Activated naive CD8-positive, alpha-beta T cell treated with anti-CD3 and anti-CD28 coated beads, Interleukin-2, amount 50 U/mL, for 24 hours (primary cell): Measurements from ENCODE around the gene DHRS3.

Source experiments
- ATAC-seq: fragments of 150-1000 bp; cut with Tn5 transposase; one replicate; pipeline ENCODE4 v1.10.0; 2021
- DNase-seq: peaks from one replicate; pipeline ENCODE4 v3.0.0; 2021
- H3K27ac Mint-ChIP-seq: one replicate; pipeline ENCODE4 v1.8.0; 2021; ENCODE audit warnings: mild to moderate bottlenecking, mixed read lengths
- H3K27me3 Mint-ChIP-seq: one replicate; pipeline ENCODE4 v1.8.0; 2021; ENCODE audit warnings: mixed read lengths
- H3K36me3 Mint-ChIP-seq: one replicate; pipeline ENCODE4 v1.8.0; 2021; ENCODE audit warnings: low read depth, mixed read lengths
- H3K4me1 Mint-ChIP-seq: one replicate; pipeline ENCODE4 v1.8.0; 2021; ENCODE audit warnings: mixed read lengths
- H3K4me3 Mint-ChIP-seq: one replicate; pipeline ENCODE4 v1.8.0; 2021; ENCODE audit warnings: mild to moderate bottlenecking, moderate library complexity, mixed read lengths
- H3K9me3 Mint-ChIP-seq: one replicate; pipeline ENCODE4 v1.8.0; 2021; ENCODE audit warnings: mixed read lengths

Gene DHRS3

DNA sequence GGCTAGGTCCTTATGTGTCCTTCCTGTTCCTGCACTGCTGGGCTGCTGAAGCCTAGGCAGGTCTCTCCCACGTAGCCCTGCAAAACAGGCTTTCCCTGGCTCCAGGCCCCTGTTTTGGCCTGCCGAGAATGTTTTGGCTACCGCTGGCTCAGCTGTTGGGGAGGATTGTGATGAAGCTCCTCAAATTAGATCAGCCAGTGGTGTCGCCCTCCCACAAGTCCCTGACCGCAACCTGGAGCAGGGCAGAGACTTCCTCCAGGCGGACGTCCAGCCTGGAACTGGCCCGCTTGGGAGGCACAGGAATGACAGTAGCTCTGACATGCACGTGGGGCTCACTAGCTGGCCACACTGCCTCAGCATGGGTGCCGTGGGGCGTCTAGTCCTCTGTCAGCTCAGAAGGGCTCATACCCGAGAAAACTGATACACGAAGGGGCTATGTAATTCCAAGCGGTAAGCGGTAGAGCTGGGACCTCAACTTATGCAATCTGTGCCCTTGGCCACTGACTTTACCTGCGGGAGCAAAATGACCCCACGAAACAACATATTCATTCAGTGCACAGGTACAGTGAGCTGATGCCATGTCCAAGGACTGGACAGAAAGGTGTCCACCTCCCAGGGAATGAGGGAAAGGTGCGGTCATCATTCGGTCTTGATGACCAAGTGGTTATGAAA lies 26.6 kb downstream of the DHRS3 start:
- no peak for DNase-seq
- no peak overlapping the region for H3K27ac Mint-ChIP-seq
- ATAC-seq, result no peak
- H3K36me3 Mint-ChIP-seq, result peaks cover 37% of the 10 kb centered on the region
- peaks cover 43% of the 10 kb centered on the region for H3K4me1 Mint-ChIP-seq
- H3K4me3 Mint-ChIP-seq, result no peak overlapping the region
- H3K27me3 Mint-ChIP-seq, result no peaks in the 10 kb centered on the region
- no peaks in the 10 kb centered on the region for H3K9me3 Mint-ChIP-seq

DNA sequence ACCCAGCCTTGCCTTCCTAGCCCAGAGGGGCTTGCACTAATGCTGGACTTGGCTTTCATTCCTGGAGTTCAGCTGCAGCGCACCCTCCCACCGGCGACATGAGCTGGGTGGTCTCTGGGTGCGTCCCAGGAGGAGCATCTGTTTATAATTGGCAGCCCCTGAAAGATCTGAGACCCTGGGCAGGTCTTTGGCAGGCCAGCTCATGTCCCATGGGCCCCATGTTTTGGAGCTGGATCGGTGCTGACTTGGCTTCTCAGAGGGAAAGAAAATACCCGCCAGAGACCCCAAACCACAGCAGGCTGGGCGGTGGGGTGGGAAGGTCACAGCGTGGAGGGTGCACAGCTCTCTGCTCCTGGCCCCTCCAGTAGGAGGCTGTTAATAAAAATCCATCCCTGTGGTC lies 29.3 kb downstream of the DHRS3 start:
- Mint-ChIP-seq H3K36me3 (peaks cover 35% of the 10 kb centered on the region), H3K9me3 (no peaks in the 10 kb centered on the region), H3K27ac (no peak overlapping the region), H3K4me1 (peaks cover 26% of the 10 kb centered on the region), H3K27me3 (no peaks in the 10 kb centered on the region), H3K4me3 (no peak overlapping the region)
- DNase-seq (no peak), ATAC-seq (no peak)

DNA sequence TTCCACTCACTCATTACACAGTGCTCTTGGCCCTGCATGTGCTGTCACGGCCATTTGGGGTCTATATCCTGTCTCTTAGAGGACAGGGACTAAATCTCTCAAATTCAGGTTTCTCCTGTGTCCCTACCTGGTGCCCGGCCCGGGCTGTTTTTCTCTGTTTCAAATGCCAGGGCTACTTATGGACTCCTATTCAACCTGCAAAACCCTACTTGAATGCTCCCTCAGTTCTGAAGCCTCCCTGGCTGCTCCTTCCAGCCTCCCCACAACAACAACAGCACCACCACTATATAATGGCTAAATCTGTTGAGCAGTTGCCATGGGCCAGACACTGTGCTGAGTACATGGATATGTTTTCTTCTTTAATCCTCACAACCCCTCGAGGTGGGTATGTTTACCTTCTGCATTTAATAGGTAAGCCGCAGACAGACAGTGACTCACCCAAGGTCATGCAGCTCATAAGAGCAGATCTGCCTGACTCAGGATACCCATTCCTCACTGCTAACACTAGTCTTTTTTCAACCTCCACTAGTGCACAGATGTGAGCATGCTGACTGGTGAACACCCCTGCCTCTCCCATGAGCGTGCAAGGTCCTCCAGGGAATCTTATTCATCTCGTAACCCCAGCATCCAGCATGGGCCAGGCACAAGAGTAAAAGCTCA lies 29.9 kb downstream of the DHRS3 start:
- Mint-ChIP-seq H3K36me3 (peaks cover 35% of the 10 kb centered on the region), H3K27ac (no peak overlapping the region), H3K27me3 (no peaks in the 10 kb centered on the region), H3K9me3 (no peaks in the 10 kb centered on the region), H3K4me1 (peaks cover 22% of the 10 kb centered on the region), H3K4me3 (no peak overlapping the region)
- ATAC-seq, result peak; percentile 62
- DNase-seq, result no peak

DNA sequence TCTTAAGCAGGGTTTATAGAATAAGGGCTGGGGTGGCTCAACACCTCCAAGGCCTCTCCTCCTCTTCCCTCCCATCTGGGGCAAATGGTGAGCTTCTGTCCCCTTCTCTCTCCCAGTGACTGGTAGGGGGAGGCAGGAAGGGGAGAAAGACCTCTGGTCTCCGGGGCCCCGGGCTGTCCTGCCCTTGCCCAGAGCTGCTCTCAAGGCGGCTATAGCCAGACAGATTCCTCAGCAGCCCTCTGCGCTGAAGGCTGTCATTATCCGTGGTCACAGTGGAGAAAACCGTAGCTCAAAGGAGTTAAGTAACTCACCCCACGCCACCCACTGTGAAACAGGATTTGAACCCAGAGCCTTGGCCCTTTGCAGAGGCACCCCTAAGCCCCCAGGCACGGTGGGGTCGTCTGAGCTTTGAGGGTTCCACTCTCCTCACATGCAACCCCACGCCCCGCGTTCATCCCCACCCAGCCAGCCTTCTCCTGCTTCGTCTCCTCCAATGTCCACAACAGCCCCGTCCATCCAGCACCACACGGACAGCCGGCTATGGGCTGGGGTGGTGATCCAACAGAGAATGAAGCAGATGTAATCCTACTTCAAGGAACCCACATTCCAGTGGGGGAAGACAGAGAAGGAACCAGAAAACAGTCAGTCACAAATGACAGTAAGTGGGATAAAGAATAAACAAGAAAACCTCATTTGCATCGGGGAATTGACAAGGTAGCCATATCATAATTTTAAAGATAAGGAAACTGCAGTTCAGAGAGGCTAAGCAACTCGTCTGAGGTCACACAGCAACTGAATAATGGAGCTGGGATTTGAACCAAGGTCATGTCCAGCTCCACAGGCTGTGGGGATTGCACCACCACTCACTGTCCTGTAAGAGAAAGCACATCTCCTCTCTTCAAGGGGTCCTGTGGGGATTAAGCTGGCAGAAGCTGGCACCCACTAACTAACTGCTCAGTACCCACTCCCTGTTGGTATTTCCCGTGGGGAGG lies 31.8 kb downstream of the DHRS3 start:
- H3K36me3 Mint-ChIP-seq, result peaks cover 27% of the 10 kb centered on the region
- H3K27me3 Mint-ChIP-seq, result no peaks in the 10 kb centered on the region
- H3K27ac Mint-ChIP-seq, result no peak overlapping the region
- ATAC-seq (no peak), DNase-seq (no peak)
- H3K9me3 Mint-ChIP-seq, result no peaks in the 10 kb centered on the region
- peaks cover 14% of the 10 kb centered on the region for H3K4me1 Mint-ChIP-seq
- H3K4me3 Mint-ChIP-seq, result no peak overlapping the region

DNA sequence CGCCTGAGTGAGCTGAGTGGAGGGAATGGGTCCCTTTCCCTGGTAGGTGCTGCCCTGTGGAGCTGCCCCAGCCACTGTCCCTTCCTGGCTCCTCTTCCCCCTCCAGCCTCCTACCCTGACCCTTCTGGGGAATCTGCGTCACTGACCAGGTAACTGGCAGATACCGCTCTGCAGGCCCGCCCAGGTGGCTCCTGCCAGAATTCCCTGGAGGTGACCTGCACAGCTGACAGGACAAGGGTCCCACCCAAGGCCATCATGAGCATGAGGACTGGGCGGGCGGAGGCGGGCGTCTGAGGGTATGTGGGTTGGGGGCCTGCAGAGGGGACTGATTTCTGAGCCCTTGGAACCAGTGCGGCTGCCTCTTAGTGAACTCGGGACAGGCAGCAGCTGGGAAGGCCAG lies 32.5 kb downstream of the DHRS3 start:
- Mint-ChIP-seq H3K27ac (no peak overlapping the region), H3K4me1 (peaks cover 14% of the 10 kb centered on the region), H3K9me3 (no peaks in the 10 kb centered on the region), H3K36me3 (peaks cover 24% of the 10 kb centered on the region), H3K4me3 (no peak overlapping the region), H3K27me3 (no peaks in the 10 kb centered on the region)
- ATAC-seq (no peak), DNase-seq (no peak)

DNA sequence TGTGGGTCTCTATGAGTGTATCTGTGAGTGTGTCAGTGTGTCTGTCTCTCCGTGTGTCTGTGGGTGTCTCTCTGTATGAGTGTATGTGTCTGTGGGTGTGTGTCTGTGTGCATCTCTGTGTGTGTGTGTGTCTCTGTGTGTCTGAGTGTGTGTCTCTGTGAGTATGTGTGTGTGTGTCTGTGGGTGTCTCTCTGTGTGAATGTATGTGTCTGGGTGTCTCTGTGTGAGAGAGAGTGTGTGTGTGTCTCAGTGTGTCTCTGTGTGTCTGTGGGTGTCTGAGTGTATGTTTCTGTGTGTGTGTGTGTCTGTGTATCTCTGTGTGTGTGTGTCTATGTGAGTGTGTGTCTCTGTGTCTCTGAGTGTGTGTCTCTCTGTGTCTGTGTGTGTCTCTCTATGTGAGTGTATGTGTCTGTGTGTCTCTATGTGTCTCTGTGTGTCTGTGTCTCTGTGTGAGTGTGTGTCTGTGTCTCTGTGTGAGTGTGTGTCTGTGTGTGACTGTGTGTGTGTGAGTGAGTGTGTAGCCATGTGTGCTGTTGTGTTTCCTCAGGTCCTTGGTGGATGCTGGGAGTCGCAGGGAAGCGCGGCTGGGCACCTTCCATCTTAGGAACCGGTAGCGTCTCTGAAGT lies 33.0 kb downstream of the DHRS3 start:
- peaks cover 14% of the 10 kb centered on the region for H3K4me1 Mint-ChIP-seq
- H3K27ac Mint-ChIP-seq, result no peak overlapping the region
- no peaks in the 10 kb centered on the region for H3K27me3 Mint-ChIP-seq
- DNase-seq, result no peak
- H3K36me3 Mint-ChIP-seq, result peaks cover 26% of the 10 kb centered on the region
- no peaks in the 10 kb centered on the region for H3K9me3 Mint-ChIP-seq
- H3K4me3 Mint-ChIP-seq, result no peak overlapping the region
- no peak for ATAC-seq

DNA sequence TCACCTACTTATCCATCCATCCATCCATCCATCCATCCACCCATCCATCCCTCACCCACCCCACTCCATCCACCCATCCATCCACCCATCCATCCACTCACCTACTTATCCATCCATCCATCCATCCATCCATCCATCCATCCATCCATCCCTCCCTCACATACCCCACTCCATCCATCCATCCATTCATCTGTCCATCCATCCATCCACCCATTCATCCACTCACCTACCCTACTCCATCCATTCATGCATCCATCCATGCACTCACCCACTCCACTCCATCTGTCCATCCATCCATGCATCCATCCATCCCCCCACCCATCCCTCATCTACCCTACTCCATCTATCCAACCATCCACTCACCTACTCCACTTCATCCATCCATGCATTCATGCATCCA lies 34.5 kb downstream of the DHRS3 start:
- DNase-seq, result no peak
- ATAC-seq, result no peak
- Mint-ChIP-seq H3K27ac (no peak overlapping the region), H3K4me1 (peaks cover 9% of the 10 kb centered on the region), H3K4me3 (no peak overlapping the region), H3K9me3 (no peaks in the 10 kb centered on the region), H3K27me3 (no peaks in the 10 kb centered on the region), H3K36me3 (peaks cover 25% of the 10 kb centered on the region)

DNA sequence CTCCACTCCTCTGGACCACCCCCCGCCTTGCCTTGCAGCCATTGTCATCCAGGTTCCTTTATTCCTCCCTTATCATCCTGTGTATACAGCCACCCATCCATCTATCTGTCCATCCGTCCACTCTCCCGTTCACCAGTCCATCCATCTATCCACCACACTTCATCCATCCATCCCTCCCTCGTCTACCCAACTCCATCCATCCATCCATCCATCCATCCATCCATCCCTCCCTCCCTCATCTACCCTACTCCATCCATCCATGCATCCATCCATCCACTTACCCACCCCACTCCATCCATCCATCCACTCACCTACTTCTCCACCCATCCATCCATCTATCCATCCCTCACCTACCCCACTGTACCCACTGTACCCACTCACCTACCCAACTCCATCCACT lies 35.4 kb downstream of the DHRS3 start:
- DNase-seq (no peak), ATAC-seq (no peak)
- no peak overlapping the region for H3K4me3 Mint-ChIP-seq
- H3K9me3 Mint-ChIP-seq, result no peaks in the 10 kb centered on the region
- H3K27ac Mint-ChIP-seq, result no peak overlapping the region
- no peaks in the 10 kb centered on the region for H3K27me3 Mint-ChIP-seq
- H3K36me3 Mint-ChIP-seq, result peaks cover 25% of the 10 kb centered on the region
- peaks cover under 1% of the 10 kb centered on the region for H3K4me1 Mint-ChIP-seq

DNA sequence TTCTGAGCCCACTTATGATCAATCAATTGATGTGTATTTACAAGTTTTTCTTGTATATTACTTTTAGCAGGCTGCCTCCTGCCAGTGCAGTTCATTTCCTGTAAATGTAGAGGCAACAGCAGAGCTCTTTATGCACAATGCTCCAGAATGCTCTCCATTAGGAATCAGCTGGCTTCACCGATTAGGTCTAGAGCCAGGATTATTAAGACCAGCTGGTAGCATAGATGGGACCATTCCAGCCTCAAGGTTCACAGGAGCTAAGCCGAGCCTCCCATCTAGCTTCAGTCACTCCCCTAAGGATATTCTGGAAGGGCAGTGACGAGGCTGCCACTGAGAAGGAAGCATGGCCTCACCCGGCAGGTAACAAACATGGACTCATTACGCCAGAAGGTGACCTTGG lies 36.8 kb downstream of the DHRS3 start:
- Mint-ChIP-seq H3K9me3 (no peaks in the 10 kb centered on the region), H3K27ac (no peak overlapping the region), H3K27me3 (no peaks in the 10 kb centered on the region), H3K4me3 (no peak overlapping the region), H3K36me3 (peaks cover 32% of the 10 kb centered on the region), H3K4me1 (no peaks in the 10 kb centered on the region)
- ATAC-seq (no peak), DNase-seq (no peak)

DNA sequence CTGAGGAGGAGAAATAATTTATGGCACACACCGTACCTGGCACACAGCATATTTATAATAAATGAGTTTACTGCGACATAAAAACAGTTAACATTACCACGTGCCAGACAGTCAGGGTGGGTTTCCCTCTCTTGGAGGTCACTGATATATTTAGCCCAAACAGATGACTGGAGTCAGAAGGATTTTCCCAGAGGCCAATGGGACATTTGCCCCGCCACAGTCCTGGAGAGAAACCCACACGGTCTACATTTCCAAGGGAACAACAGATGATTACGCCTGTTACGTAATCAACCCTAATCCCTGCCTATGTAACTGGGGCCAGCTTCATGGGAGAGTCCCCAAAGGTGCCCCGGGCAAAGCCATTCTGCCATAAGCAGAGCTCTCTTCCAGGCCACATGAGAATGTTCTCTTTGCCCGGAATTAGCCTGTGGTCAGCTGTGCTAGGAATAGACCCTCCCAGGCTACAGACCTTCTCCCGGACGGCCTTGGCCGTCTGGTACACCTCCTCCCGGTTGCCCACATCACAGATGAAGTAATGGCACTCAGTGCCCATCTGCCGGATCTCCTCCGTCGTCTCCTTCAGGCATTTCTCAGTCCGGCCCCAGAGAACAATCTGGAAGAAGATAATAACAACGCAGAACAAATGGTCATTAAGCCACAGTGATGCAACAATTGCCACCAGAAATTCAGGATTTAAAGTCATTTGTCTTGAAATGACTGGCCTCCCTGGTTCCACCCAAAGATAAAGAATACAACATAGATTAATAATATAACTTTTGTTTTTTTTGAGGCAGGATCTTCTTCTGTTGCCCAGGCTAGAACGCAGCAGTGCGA lies 37.7 kb downstream of the DHRS3 start:
- H3K9me3 Mint-ChIP-seq, result no peaks in the 10 kb centered on the region
- ATAC-seq, result no peak
- no peak overlapping the region for H3K4me3 Mint-ChIP-seq
- DNase-seq, result no peak
- H3K27me3 Mint-ChIP-seq, result no peaks in the 10 kb centered on the region
- H3K36me3 Mint-ChIP-seq, result peaks cover 37% of the 10 kb centered on the region
- H3K27ac Mint-ChIP-seq, result no peak overlapping the region
- no peaks in the 10 kb centered on the region for H3K4me1 Mint-ChIP-seq

DNA sequence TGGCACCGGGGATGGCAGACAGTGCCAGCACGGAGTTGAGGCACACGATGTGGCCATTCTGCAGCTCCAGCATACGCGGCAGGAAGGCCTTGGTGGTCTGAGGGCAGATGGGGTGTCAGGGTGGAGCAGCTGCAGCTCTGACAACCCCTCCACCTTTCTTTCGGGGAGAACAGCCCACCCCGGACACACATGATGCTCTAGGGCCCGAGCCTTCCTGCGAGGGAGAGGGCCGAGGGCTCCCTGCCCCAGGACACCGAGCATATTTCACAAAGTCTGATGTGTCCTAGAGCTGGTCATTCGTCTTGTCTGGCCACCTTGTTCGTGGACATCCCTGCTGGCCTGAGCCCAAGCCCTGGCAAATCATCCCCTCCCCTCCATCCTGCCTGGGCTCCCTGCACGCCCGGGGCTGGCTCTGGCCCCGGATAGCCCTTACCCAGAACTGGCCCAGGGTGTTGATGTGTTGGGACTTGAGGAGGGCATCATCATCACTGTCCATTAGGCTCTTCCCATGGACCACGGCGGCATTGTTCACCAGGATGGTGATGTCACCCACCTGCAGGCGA lies 39.1 kb downstream of the DHRS3 start:
- Mint-ChIP-seq H3K4me3 (no peak overlapping the region), H3K27ac (no peak overlapping the region), H3K36me3 (peaks cover 46% of the 10 kb centered on the region), H3K27me3 (no peaks in the 10 kb centered on the region), H3K9me3 (no peaks in the 10 kb centered on the region), H3K4me1 (no peaks in the 10 kb centered on the region)
- ATAC-seq (no peak), DNase-seq (no peak)

DNA sequence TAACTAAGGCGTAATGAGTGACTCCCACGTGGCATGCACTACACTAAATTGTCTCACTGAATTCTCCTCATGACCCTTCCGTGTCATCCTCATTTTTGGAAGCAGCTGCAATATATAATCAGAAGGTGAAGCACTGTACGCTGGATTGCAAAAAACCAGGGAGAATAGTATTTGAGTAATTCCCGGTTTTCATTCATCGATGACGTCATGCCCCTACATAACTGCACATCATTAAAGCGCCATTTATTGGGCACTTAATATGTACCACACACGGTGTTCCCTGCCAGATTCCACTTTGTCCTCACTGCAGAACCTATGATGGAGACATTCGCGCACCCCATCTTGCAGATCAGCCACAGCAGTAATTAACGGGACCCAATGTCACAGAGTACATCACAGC lies 41.0 kb downstream of the DHRS3 start:
- Mint-ChIP-seq H3K4me1 (peaks cover 15% of the 10 kb centered on the region), H3K9me3 (no peaks in the 10 kb centered on the region), H3K27ac (no peak overlapping the region), H3K36me3 (peaks cover 56% of the 10 kb centered on the region), H3K27me3 (no peaks in the 10 kb centered on the region), H3K4me3 (no peak overlapping the region)
- ATAC-seq, result no peak
- DNase-seq, result no peak

DNA sequence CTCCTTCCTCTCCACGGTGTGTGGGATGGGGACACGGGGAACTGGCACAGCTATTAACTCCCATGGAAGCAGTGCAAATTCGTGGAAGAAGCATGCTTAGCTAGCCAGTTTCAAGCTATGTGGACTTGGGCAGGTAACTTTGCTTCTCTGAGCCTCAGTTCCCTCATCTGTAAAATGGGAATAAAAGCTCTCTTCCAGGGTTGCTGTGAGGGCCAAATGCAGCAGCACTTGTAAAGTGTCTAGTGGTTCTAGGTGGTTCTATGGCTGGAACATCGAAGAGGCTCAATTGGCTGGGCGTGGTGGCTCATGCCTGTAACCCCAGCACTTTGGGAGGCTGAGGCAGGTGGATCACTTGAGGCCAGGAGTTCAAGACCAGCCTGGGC lies 43.3 kb downstream of the DHRS3 start:
- H3K4me3 Mint-ChIP-seq, result no peak overlapping the region
- H3K27ac Mint-ChIP-seq, result no peak overlapping the region

More for the DNA sequence above, 43.3 kb downstream of the DHRS3 start:
- H3K27me3 Mint-ChIP-seq, result no peaks in the 10 kb centered on the region
- H3K36me3 Mint-ChIP-seq, result peaks cover 60% of the 10 kb centered on the region
- H3K9me3 Mint-ChIP-seq, result no peaks in the 10 kb centered on the region
- H3K4me1 Mint-ChIP-seq, result peaks cover 15% of the 10 kb centered on the region
- ATAC-seq (no peak), DNase-seq (no peak)
